KOPT-K1 (cell line): ENCODE data around the gene BCL7B.
"Not testable (repeated sequence)": the region's sequence is repeated elsewhere in the genome, so short reads cannot be mapped to it uniquely, and the experiment has no call there.

ENCODE experiments used
- H3K27ac ChIP-seq: fragments of 200-600 bp; sonication (generic); 2 replicates; pipeline ENCODE4 v1.5.1; 2016; ENCODE audit warnings: antibody characterized with exemption, mild to moderate bottlenecking, low read depth, low read length; ENCODE audit not compliant: poor library complexity, severe bottlenecking
- H3K36me3 ChIP-seq: fragments of 200-600 bp; sonication (generic); 2 replicates; pipeline ENCODE4 v1.5.1; 2017; ENCODE audit warnings: antibody characterized with exemption, mild to moderate bottlenecking, low read length, moderate library complexity; ENCODE audit not compliant: insufficient read depth
- H3K9me3 ChIP-seq: fragments of 200-600 bp; sonication (generic); 2 replicates; pipeline ENCODE4 v1.5.1; 2017; ENCODE audit warnings: antibody characterized with exemption, low read length, mild to moderate bottlenecking; ENCODE audit not compliant: insufficient read depth, poor library complexity, severe bottlenecking

Gene BCL7B

DNA sequence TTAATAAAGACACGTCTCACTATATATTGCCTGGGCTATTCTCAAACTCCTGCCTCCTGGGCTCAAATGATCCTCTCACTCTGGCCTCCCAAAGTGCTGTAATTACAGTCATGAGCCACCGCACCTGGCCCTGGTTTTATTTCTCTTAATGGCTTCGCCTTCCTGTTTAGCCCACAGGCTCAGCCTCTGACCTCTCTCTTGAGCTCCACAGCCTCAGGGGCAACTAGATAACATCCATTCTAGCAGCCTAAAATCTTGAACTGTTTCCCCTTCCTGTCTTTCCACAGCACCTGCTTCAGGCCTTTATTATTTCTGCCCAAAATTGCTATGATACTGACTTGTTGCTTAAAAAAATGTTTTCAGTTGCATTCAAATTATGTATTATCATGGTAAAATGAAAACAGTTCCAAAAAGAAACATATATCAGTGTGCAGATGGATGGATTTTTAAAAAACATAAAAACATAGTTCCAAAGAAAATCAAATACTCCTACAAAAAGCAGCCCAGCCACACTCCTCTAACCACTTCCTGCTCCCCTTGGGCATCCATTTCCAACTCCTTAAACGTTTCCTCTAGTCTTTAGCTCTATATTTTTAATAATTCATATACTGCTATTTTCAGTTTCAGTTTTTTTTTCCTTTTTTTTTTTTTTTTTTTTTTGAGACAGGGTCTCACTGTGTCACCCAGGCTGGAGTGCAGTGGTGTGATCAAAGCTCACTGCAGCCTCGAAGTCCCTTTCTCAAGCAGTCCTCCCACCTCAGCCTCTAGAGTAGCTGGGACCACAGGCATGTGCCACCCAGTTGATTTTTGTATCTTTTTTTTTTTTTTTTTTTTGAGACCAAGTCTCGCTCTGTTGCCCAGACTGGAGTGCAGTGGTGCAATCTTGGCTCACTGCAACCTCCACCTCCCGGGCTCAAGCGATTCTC lies 30.3 kb downstream of the BCL7B start:
- Histone ChIP-seq H3K27ac (peak overlapping the region; percentile 86), H3K36me3 (peaks cover 9% of the 10 kb centered on the region; the same call in 1 of the 2 replicates), H3K9me3 (no peaks in the 10 kb centered on the region)

DNA sequence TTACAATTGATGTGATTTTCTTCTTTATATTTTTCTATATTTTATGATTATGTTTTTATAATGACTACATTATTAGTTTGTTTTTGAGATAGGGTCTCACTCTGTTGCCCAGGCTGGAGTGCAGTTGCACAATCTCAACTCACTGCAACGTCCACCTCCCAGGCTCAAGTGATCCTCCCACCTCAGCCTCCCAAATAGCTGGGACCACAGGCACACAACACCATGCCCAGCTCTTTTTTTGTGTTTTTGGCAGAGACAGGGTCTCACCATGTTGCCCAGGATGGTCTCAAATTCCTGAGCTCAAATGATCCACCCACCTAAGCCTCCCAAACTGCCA lies 31.4 kb downstream of the BCL7B start:
- H3K9me3 ChIP-seq, H3K36me3 ChIP-seq: not testable (repeated sequence)
- peak overlapping the region; percentile 86 for H3K27ac ChIP-seq

DNA sequence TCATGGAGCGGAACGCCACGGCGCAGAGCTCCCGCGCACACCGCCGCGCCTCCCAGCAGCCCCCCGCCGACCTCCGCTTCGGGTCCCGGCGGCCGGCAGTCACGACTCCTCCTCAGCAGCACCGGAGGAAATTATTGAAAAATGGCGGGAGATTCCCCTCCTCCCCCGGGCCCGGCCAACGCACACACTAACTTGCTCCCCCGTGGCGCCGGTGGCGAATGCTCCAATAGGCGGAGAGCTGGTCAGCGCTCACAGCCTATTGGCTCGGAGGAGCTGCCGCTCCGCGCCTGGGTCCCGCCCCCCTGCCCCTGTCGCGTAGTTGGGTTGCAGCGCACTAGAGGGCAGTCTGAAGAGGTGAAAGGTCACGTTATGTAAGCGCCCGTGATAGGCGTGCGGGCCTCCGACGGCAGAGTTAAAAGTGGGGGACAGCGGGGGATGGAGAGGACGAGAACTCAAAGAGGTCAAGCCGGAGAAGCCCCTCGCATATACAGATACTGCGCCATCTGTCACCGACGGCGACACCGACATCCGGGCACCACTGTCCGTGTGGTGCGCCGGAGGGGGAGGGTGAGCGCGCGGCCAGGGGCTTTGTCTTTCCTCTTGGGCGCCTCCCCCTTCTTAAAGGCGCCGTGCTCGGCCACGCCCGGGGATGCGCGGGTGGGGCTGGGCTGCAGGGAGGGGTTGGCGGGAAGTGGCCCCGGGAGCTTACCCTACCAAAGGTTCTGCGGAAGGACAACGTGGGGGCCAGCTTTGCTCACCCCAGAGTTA lies 35.2 kb downstream of the BCL7B start, which contains the start of gene BAZ1B:
Gene BAZ1B, minus strand, starts transcription at position 189 of the 768 bp plus-strand sequence. CDS start 360 bp downstream, outside the sequence.
- Histone ChIP-seq H3K9me3 (no peaks in the 10 kb centered on the region), H3K36me3 (peaks cover 32% of the 10 kb centered on the region), H3K27ac (peak within 1 kb of the TSS; percentile 87)

DNA sequence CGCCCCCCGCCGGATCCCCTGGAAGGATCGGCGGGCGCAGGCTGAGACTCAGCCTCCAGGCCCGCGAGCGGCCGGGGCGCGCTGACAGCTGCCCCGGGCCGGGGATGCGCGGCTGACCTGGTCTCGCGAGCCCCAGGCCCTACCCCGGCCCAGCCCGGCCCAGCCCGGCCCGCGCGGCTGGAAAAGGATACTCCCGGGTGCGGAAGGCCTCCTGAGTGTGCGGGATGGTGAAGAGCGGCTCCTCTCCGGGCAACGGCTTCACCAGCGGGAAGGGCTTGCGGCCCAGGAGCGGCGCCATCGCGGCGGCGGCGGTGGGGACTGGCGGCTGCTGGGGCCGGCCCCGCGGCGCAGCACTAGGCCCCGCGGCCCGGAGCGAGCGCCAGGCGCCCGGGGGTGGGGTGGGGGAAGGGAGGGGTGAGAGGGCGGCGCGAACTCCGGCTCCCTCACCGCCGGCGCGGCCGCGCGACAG lies 35.8 kb downstream of the BCL7B start:
- Histone ChIP-seq H3K9me3 (no peaks in the 10 kb centered on the region), H3K36me3 (peaks cover 38% of the 10 kb centered on the region), H3K27ac (peak overlapping the region; percentile 87)

DNA sequence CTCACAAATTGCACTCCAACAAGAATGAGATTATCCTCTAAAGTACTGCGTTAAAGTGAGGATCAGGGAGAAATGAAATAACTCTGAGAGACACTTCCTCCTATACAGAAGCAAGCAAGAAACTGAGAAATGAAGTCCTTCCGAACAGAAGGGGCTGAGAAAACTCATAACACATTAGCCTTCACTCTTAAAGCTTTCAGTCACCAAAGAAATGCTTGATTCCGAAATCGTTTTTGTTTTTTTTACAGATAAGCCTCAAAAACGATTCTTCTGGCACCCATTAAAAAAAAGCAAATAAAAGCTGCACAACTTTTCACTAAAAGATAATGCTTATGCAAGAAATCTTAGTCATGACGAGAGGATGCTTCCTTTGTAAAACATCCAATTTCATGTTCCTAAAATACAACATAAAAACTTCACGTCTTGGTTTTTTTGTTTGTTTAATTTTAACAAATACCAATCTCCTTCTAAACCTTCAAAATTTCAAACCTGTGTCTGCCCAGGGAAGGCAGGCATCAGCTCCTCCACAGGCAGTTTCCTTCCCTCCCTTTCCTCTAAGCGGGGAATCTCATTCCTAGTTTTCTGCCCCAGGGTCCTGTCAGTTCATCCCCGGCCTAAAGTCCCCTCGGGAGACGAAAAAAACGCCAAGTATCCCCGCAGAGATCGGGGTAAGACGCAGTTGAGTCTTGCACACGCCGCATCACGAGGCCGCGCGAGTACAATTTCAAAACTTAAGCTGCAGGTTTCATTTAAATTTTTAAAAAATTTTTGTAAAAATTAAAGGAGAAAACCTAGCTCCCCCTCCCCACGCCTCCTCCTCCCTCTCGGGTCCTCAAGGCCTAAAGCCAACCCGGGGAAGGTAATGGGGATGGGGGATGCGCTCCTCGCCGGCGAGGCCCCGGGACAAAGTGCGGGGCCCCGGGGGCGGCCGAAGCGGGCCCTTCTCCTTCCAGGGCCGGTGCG lies 36.5 kb downstream of the BCL7B start:
- H3K27ac ChIP-seq = peak overlapping the region; percentile 87
- H3K9me3 ChIP-seq = no peaks in the 10 kb centered on the region
- H3K36me3 ChIP-seq = peaks cover 45% of the 10 kb centered on the region

DNA sequence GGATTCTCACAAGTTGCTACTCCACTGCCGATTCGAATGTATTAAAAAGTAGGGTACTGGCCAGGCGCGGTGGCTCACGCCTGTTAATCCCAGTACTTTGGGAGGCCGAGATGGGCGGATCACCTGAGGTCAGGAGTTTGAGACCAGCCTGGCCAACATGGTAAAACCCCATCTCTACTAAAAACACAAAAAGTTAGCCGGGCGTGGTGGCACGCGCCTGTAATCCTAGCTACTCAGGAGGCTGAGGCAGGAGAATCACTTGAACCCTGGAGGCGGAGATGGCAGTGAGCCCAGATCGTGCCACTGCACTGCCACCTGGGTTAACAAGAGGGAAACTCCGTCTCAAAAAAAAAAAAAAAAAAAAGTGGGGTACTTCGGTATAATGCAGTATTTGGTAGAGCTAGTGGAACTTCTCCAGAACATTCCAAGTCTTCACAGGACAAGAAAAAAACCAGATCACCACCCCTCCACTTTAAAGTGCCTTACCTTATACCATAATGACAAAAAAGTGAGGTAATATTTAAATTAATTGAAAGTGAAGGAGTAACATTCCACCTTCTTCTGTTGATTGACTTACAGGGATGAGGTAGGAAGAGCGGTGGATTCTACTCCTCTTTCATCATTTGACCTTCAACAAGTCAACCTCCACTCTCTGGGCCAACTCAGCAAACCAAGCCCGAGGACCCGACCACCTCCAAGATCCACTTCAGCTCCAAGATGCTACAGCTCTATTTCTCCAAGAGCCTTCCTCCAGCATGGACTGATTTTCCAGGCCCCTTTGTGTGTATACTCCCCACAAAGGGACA lies 37.4 kb downstream of the BCL7B start:
- Histone ChIP-seq H3K36me3 (peaks cover 54% of the 10 kb centered on the region), H3K9me3 (no peaks in the 10 kb centered on the region), H3K27ac (peak overlapping the region; percentile 87)

DNA sequence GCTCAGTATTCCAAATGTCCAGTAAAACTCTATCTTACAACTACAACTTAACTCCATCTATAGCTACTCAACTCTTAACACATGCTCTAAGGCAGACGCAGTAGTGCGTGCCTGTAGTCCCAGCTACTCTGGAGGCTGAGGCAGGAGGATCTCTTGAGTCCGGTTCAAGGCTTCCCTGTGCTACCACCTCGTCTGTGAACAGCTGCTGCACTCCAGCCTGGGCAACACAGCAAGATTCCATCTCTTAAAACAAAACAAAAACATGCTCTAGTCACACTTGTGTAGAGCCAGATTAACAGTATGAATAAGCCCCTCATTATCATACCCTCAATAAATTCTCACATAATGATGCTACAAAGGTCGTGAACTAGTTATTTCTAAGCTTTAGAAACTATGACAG lies 39.0 kb downstream of the BCL7B start:
- Histone ChIP-seq H3K27ac (no peak overlapping the region), H3K9me3 (no peaks in the 10 kb centered on the region), H3K36me3 (peaks cover 70% of the 10 kb centered on the region)

DNA sequence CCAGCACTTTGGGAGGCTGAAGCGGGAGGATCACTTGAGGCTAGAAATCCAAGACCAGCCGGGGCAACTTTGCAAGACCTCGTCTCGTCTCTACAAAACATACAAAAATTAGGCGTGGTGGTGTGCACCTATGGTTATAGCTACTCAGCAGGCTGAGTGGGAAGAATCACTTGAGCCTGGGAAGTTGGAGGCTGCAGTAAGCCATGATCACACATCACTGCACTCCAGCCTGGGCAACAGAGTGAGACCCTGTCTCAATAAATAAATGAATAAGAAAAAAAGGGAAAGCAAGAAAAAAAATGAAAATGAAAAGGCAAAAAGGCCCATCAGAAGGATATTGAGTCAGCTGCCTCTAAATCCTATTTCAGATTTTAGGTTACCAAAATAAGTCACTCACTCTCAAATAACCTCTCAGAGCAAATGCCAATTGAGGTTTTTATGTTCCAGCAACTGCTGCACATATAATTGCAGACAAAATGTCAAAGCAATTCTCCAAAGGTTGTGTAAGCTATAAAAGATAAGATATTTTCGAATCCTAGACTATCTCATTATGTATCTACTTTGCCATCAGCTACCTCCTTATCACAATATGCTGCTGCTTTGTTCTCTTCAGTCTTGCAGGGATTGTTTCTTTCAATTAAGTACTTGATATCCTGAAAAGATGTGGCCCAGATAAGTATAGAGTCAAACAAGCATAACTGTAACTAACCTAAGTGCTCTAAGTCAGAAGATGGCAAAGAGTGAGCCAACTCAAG lies 40.1 kb downstream of the BCL7B start:
- Histone ChIP-seq H3K36me3 (peaks cover 81% of the 10 kb centered on the region), H3K27ac (no peak overlapping the region), H3K9me3 (no peaks in the 10 kb centered on the region)

DNA sequence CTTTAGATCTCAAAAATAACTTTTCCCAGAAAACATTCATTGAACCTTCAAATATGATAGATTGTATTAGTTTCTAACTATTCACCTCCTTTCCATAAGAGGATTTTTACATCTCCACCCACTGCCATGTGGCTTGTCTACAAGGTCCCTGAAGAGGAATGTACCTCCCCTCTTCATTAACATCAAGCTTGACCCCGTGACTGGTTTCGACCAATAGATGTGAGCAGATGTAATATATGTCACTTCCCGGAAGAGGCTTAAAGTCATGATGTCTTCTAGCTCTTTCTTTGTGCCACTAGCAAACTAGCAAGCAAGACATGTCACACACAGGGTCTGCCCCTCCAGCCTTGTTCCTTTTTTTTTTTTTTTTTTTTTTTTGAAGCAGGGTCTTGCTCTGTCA lies 42.3 kb downstream of the BCL7B start:
- H3K9me3 ChIP-seq = no peaks in the 10 kb centered on the region
- peaks cover 99% of the 10 kb centered on the region for H3K36me3 ChIP-seq
- H3K27ac ChIP-seq = no peak overlapping the region

DNA sequence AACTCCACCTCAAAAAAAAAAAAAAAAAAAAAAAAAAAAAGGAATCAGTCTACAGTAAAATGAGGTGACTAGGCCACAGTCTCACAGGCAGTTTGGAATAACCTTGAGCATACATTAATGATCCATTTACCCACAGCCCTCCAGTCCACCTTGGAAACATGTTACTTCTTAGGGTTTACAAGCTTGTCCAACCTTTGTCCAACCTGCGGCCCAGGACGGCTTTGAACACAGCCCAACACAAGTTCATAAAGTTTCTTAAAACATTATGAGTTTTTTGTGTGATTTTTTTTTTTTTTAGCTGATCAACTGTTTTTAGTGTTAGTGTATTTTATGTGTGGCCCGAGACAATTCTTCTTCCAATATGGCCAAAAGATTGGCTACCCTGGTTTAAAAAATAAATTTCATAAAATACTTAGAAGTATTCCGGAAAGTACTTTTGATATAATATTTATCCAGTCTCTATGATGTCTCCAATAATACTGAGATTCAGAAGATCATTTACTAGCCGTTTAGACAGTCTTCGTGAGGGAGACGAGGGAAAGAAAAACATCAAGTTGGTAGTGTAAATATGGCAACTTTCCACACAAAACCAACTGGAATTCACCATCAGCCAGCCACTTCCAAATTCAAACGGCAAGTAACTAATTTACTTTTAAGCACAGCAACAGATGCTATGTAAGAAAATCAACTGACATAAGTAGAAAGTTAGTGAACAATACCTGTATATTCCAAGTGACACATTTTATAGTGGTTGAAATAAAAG lies 45.3 kb downstream of the BCL7B start:
- H3K9me3 ChIP-seq = no peaks in the 10 kb centered on the region
- H3K36me3 ChIP-seq = peaks cover 100% of the 10 kb centered on the region
- no peak overlapping the region for H3K27ac ChIP-seq

DNA sequence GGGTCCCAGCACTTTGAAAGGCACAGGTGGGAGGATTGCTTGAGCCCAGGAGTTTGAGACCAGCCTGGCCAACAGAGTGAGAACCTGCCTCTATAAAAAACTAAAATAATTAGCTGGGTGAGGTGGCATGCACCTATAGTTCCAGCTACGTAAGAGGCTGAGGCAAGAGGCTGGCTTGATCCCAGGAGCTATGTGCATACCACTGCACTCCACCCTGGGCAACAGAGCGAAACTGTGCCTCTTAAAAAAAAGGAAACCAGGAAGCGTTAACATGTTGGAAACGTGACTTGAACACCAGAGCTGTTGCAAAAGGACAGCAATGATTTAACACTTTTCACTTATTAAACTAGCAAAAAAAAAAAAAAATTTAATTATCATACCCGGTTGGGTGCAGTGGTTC lies 48.0 kb downstream of the BCL7B start:
- Histone ChIP-seq H3K36me3 (peaks cover 100% of the 10 kb centered on the region), H3K27ac (no peak overlapping the region), H3K9me3 (no peaks in the 10 kb centered on the region)

DNA sequence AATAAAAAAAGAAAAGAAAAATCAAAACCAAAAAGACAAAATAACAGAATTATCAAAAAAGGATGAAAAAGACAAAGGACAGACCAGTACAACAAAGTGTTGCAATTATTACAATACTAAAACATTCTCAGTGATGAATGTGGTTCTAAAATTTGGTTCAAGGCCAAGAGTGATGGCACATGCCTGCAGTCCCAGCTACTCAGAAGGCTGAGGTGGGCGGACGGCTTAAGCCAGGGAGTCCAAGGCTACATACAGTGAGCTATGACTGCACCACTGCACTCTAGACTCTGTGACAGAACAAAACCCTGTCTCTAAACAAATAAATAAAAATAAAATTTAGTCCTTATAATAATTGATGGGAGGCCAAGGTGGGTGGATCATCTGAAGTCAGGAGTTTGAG lies 49.9 kb downstream of the BCL7B start:
- no peaks in the 10 kb centered on the region for H3K9me3 ChIP-seq
- H3K27ac ChIP-seq = no peak overlapping the region
- H3K36me3 ChIP-seq = peaks cover 100% of the 10 kb centered on the region

DNA sequence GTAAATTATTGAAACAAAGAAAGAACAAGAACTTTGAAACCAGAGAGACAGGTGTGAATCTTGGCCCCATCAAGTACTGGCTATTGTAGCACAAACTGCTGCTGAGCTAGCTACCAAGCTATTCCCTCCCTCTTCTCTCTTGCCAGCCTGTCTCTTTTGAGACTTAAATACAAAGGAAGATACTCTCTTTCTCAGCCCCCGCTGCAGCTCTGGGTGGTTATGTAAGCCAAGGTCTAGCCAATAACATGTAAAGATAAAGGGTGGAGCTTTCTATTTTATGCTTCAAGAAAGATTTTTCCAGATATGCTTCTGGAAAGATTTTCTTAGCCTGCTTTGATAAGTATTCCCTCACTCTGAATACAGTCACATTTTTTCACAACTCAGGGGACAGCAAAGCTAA lies 52.6 kb downstream of the BCL7B start:
- no peaks in the 10 kb centered on the region for H3K9me3 ChIP-seq
- peaks cover 100% of the 10 kb centered on the region for H3K36me3 ChIP-seq
- no peak overlapping the region for H3K27ac ChIP-seq
